CD4-positive, alpha-beta T cell treated with Interleukin-21 for 1 hour (primary cell): ENCODE measurements around the gene AEBP1.
A peak's percentile ranks its signal among the peaks of the same experiment; 100 is the strongest.
"Not testable (repeated sequence)": the region's sequence is repeated elsewhere in the genome, so short reads cannot be mapped to it uniquely, and the experiment has no call there.

Experiments
- DNase-seq: peaks from one replicate; pipeline ENCODE4 v3.0.0-alpha.2; 2020

AEBP1 gene

GRCh38 chr7:44121761-44122420 lies 17.7 kb downstream of the AEBP1 start:
- no peak for DNase-seq

- no peak for DNase-seq
These were observed 18.4 kb downstream of the AEBP1 start for GRCh38 chr7:44122529-44122928.

GRCh38 chr7:44123190-44124003 lies 19.3 kb downstream of the AEBP1 start, which contains the start of gene POLD2:
TSS of gene POLD2 (minus strand) at chr7:44123548. CDS start at chr7:44122053, 1,495 bp downstream.
- DNase-seq = peak; percentile 97

GRCh38 chr7:44124822-44125202 lies 20.7 kb downstream of the AEBP1 start:
- no peak for DNase-seq

GRCh38 chr7:44126574-44126973 lies 22.4 kb downstream of the AEBP1 start:
- DNase-seq = not testable (repeated sequence)

- DNase-seq = no peak
These were observed 23.0 kb downstream of the AEBP1 start for GRCh38 chr7:44127161-44127560.

GRCh38 chr7:44128721-44129582 lies 24.8 kb downstream of the AEBP1 start:
- DNase-seq = no peak

- no peak for DNase-seq
These were observed 27.3 kb downstream of the AEBP1 start for GRCh38 chr7:44131173-44132029.

- DNase-seq = no peak
These were observed 27.9 kb downstream of the AEBP1 start for GRCh38 chr7:44132039-44132438.

- DNase-seq = no peak
These were observed 29.1 kb downstream of the AEBP1 start for GRCh38 chr7:44133295-44133694.

- no peak for DNase-seq
These were observed 30.9 kb downstream of the AEBP1 start for GRCh38 chr7:44134943-44135628.

- DNase-seq = no peak
These were observed 32.6 kb downstream of the AEBP1 start for GRCh38 chr7:44136731-44137130.

GRCh38 chr7:44138698-44139097 lies 34.6 kb downstream of the AEBP1 start:
- DNase-seq = no peak

- no peak for DNase-seq
These were observed 35.3 kb downstream of the AEBP1 start for GRCh38 chr7:44139311-44140010.

GRCh38 chr7:44140341-44140740 lies 36.2 kb downstream of the AEBP1 start:
- no peak for DNase-seq

GRCh38 chr7:44141221-44141850 lies 37.2 kb downstream of the AEBP1 start, which contains the start of gene MYL7:
TSS of gene MYL7 (minus strand) at chr7:44141332. CDS start at chr7:44141305, 27 bp downstream.
- DNase-seq = no peak

- no peak for DNase-seq
These were observed 37.9 kb downstream of the AEBP1 start for GRCh38 chr7:44142028-44142427.

- DNase-seq = no peak
These were observed 39.6 kb downstream of the AEBP1 start for GRCh38 chr7:44143646-44144250.

- no peak for DNase-seq
These were observed 40.4 kb downstream of the AEBP1 start for GRCh38 chr7:44144426-44144967.
